ENCODE results near the gene SPEN.

- TF ChIP-seq NFIC (IDR thresholded peaks at IDR 0.05) (no peak), EP300 (IDR thresholded peaks at IDR 0.05; ENCODE audit: borderline replicate concordance) (no peak), TAF1 (IDR thresholded peaks at IDR 0.05; ENCODE audit: low read depth) (no peak), YY1 (IDR thresholded peaks at IDR 0.05; ENCODE audit: low read depth) (no peak), EGR1 (IDR thresholded peaks at IDR 0.05) (no peak), TEAD4 (IDR thresholded peaks at IDR 0.05) (no peak)
Observed at GRCh38 chr1:15954316-15954715, 106.8 kb downstream of the SPEN start.

Data from Ishikawa (cell line).